RWPE2 (cell line): ENCODE measurements around the gene PDGFRB.

Experiments
- ATAC-seq: fragments of 200-7000 bp; cut with Tn5 transposase; 3 replicates; pipeline ENCODE4 v1.9.1; 2021; ENCODE audit warnings: low read depth
- DNase-seq: peaks from one replicate; pipeline ENCODE4 v3.0.0-alpha.2; 2020; ENCODE audit warnings: low spot score
- H3K27ac ChIP-seq: fragments of 450-650 bp; 2 replicates; pipeline ENCODE4 v1.5.1; 2017; ENCODE audit warnings: mild to moderate bottlenecking; ENCODE audit not compliant: poor library complexity, severe bottlenecking
- H3K27me3 ChIP-seq: fragments of 250-450 bp; sonication (Bioruptor Pico); 2 replicates; pipeline ENCODE4 v1.5.1; 2021; ENCODE audit warnings: mild to moderate bottlenecking, moderate library complexity; ENCODE audit not compliant: insufficient read depth, poor library complexity, severe bottlenecking
- H3K36me3 ChIP-seq: fragments of 250-450 bp; sonication (Bioruptor Pico); 2 replicates; pipeline ENCODE4 v1.5.1; 2020; ENCODE audit warnings: low read depth, mild to moderate bottlenecking, moderate library complexity
- H3K4me1 ChIP-seq: fragments of 250-450 bp; sonication (Bioruptor Pico); 2 replicates; pipeline ENCODE4 v1.5.1; 2021; ENCODE audit warnings: mild to moderate bottlenecking, moderate library complexity; ENCODE audit not compliant: insufficient read depth, poor library complexity, severe bottlenecking
- H3K4me3 ChIP-seq: fragments of 250-450 bp; sonication (Bioruptor Pico); 2 replicates; pipeline ENCODE4 v1.5.1; 2021; ENCODE audit warnings: mild to moderate bottlenecking, moderate library complexity; ENCODE audit not compliant: severe bottlenecking
- H3K9me3 ChIP-seq: fragments of 250-450 bp; sonication (Bioruptor Pico); 2 replicates; pipeline ENCODE4 v1.5.1; 2021; ENCODE audit warnings: mild to moderate bottlenecking, moderate library complexity; ENCODE audit not compliant: severe bottlenecking
- CTCF ChIP-seq: fragments of 450-650 bp; IDR thresholded peaks from one replicate; pipeline ENCODE4 v1.5.1; 2017; ENCODE audit warnings: mild to moderate bottlenecking, moderate library complexity; ENCODE audit not compliant: poor library complexity, severe bottlenecking

PDGFRB gene

DNA sequence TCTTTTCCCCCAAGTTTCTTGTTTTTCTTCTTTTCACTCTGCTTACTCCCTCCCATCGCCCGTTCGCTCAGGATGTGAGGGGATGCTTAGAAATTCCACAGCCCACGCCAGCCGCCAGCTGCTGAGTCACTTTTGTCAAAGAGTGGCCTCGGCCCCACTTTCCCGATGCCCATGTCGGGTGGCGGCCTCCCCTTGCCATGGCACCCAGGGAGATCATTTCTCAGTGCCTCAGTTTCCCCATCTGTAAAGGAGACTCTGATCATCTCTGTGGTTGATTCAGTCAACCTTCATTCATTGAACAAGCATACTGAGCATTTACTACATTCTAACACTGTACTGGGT is 353 bp upstream of the PDGFRB start:
- TF ChIP-seq CTCF = no peak
- Histone ChIP-seq H3K4me1 (no peaks in the 10 kb centered on the region), H3K27me3 (no peaks in the 10 kb centered on the region), H3K36me3 (no peaks in the 10 kb centered on the region), H3K9me3 (no peaks in the 10 kb centered on the region), H3K4me3 (peak overlapping the region; percentile 13), H3K27ac (no peak overlapping the region)
- no peak for DNase-seq
- ATAC-seq = no peak

- no peaks in the 10 kb centered on the region for H3K27me3 ChIP-seq
- H3K4me1 ChIP-seq = no peaks in the 10 kb centered on the region
- H3K9me3 ChIP-seq = no peaks in the 10 kb centered on the region
- H3K36me3 ChIP-seq = no peaks in the 10 kb centered on the region
- no peak overlapping the region for H3K4me3 ChIP-seq
- no peak for TF ChIP-seq CTCF
- no peak overlapping the region for H3K27ac ChIP-seq
- no peak for ATAC-seq
- DNase-seq = no peak
These were observed 972 bp downstream of the PDGFRB start for GRCh38 chr5:150154618-150155128.

- ATAC-seq = no peak
- Histone ChIP-seq H3K9me3 (no peaks in the 10 kb centered on the region), H3K4me3 (no peak overlapping the region), H3K27ac (no peak overlapping the region), H3K27me3 (no peaks in the 10 kb centered on the region), H3K36me3 (no peaks in the 10 kb centered on the region), H3K4me1 (no peaks in the 10 kb centered on the region)
- DNase-seq = no peak
- TF ChIP-seq CTCF = no peak
These were observed 1.6 kb downstream of the PDGFRB start for GRCh38 chr5:150153957-150154617.

- no peak for TF ChIP-seq CTCF
- Histone ChIP-seq H3K36me3 (no peaks in the 10 kb centered on the region), H3K4me1 (no peaks in the 10 kb centered on the region), H3K27ac (no peak overlapping the region), H3K9me3 (no peaks in the 10 kb centered on the region), H3K27me3 (no peaks in the 10 kb centered on the region), H3K4me3 (no peak overlapping the region)
- ATAC-seq = no peak
- no peak for DNase-seq
These were observed 2.2 kb downstream of the PDGFRB start for GRCh38 chr5:150153483-150153882.

GRCh38 chr5:150152636-150153462 is 2.8 kb downstream of the PDGFRB start:
- H3K4me1 ChIP-seq = no peaks in the 10 kb centered on the region
- no peaks in the 10 kb centered on the region for H3K9me3 ChIP-seq
- no peak overlapping the region for H3K4me3 ChIP-seq
- H3K27ac ChIP-seq = no peak overlapping the region
- TF ChIP-seq CTCF = no peak
- DNase-seq = no peak
- H3K36me3 ChIP-seq = no peaks in the 10 kb centered on the region
- no peaks in the 10 kb centered on the region for H3K27me3 ChIP-seq
- no peak for ATAC-seq
